Measurements from ENCODE around the gene DCPS. TPM values are rescaled to one million over a fixed set of nuclear protein-coding genes. Genes with fewer than 3 reads are reported as not detected.
"Not testable (repeated sequence)": the region's sequence is repeated elsewhere in the genome, so short reads cannot be mapped to it uniquely, and the experiment has no call there.

DCPS gene
- total RNA-seq, 1 donor from 2014 or later, result 42.1 TPM

- Mint-ChIP-seq H3K27me3 (ENCODE audit: low read depth) (no peaks in the 10 kb centered on the region), H3K9me3 (no peaks in the 10 kb centered on the region), H3K27ac (peak overlapping the region; percentile 46), H3K36me3 (ENCODE audit: low read depth) (peaks cover 21% of the 10 kb centered on the region), H3K4me3 (ENCODE audit: low read depth) (peak overlapping the region; percentile 81), H3K4me1 (ENCODE audit: low read depth) (peaks cover 29% of the 10 kb centered on the region)
- intact Hi-C loops (cut with micrococcal nuclease), result loop anchor here (1.0 to 2.0 kb wide), 2 partner anchors 65 to 71 kb away; no protein-coding TSS in a partner anchor
- DNase-seq (ENCODE audit: low spot score), result no peak
Measured at GRCh38 chr11:126355926-126356897, 52.4 kb downstream of the DCPS start.

GRCh38 chr11:126357055-126357962 lies 53.4 kb downstream of the DCPS start:
- peaks cover 26% of the 10 kb centered on the region for H3K4me1 Mint-ChIP-seq (ENCODE audit: low read depth)
- no peaks in the 10 kb centered on the region for H3K27me3 Mint-ChIP-seq (ENCODE audit: low read depth)
- H3K4me3 Mint-ChIP-seq (ENCODE audit: low read depth), result peak overlapping the region; percentile 81
- DNase-seq (ENCODE audit: low spot score), result no peak
- H3K27ac Mint-ChIP-seq, result peak overlapping the region; percentile 35
- peaks cover 19% of the 10 kb centered on the region for H3K36me3 Mint-ChIP-seq (ENCODE audit: low read depth)
- intact Hi-C loops (cut with micrococcal nuclease), result no loop called here
- no peaks in the 10 kb centered on the region for H3K9me3 Mint-ChIP-seq

- Mint-ChIP-seq H3K36me3 (ENCODE audit: low read depth) (peaks cover 10% of the 10 kb centered on the region), H3K4me1 (ENCODE audit: low read depth) (peaks cover 17% of the 10 kb centered on the region), H3K27ac (no peak overlapping the region), H3K4me3 (ENCODE audit: low read depth) (no peak overlapping the region), H3K9me3 (no peaks in the 10 kb centered on the region), H3K27me3 (ENCODE audit: low read depth) (no peaks in the 10 kb centered on the region)
- no peak for DNase-seq (ENCODE audit: low spot score)
- intact Hi-C loops (cut with micrococcal nuclease), result no loop called here
Measured at GRCh38 chr11:126357969-126358762, 54.3 kb downstream of the DCPS start.

GRCh38 chr11:126358763-126359160 lies 54.9 kb downstream of the DCPS start:
- peaks cover 11% of the 10 kb centered on the region for H3K4me1 Mint-ChIP-seq (ENCODE audit: low read depth)
- H3K4me3 Mint-ChIP-seq (ENCODE audit: low read depth), result no peak overlapping the region
- H3K27ac Mint-ChIP-seq, result no peak overlapping the region
- no peaks in the 10 kb centered on the region for H3K9me3 Mint-ChIP-seq
- intact Hi-C loops (cut with micrococcal nuclease), result no loop called here
- DNase-seq (ENCODE audit: low spot score), result no peak
- H3K36me3 Mint-ChIP-seq (ENCODE audit: low read depth), result peaks cover 6% of the 10 kb centered on the region
- H3K27me3 Mint-ChIP-seq (ENCODE audit: low read depth), result no peaks in the 10 kb centered on the region

- H3K4me3 Mint-ChIP-seq (ENCODE audit: low read depth), result no peak overlapping the region
- no peaks in the 10 kb centered on the region for H3K9me3 Mint-ChIP-seq
- H3K4me1 Mint-ChIP-seq (ENCODE audit: low read depth), result peaks cover 6% of the 10 kb centered on the region
- intact Hi-C loops (cut with micrococcal nuclease), result no loop called here
- no peaks in the 10 kb centered on the region for H3K27me3 Mint-ChIP-seq (ENCODE audit: low read depth)
- peaks cover 4% of the 10 kb centered on the region for H3K36me3 Mint-ChIP-seq (ENCODE audit: low read depth)
- H3K27ac Mint-ChIP-seq, result no peak overlapping the region
- no peak for DNase-seq (ENCODE audit: low spot score)
Measured at GRCh38 chr11:126359431-126360048, 55.7 kb downstream of the DCPS start.

GRCh38 chr11:126360049-126360446 lies 56.2 kb downstream of the DCPS start:
- Mint-ChIP-seq H3K9me3 (no peaks in the 10 kb centered on the region), H3K27me3 (ENCODE audit: low read depth) (no peaks in the 10 kb centered on the region), H3K36me3 (ENCODE audit: low read depth) (no peaks in the 10 kb centered on the region), H3K27ac (no peak overlapping the region), H3K4me3 (ENCODE audit: low read depth) (no peak overlapping the region), H3K4me1 (ENCODE audit: low read depth) (peaks cover 3% of the 10 kb centered on the region)
- intact Hi-C loops (cut with micrococcal nuclease), result no loop called here
- no peak for DNase-seq (ENCODE audit: low spot score)

GRCh38 chr11:126361400-126361799 lies 57.5 kb downstream of the DCPS start:
- Mint-ChIP-seq H3K36me3 (ENCODE audit: low read depth) (no peaks in the 10 kb centered on the region), H3K27me3 (ENCODE audit: low read depth) (no peaks in the 10 kb centered on the region), H3K4me3 (ENCODE audit: low read depth) (no peak overlapping the region), H3K4me1 (ENCODE audit: low read depth) (peaks cover 3% of the 10 kb centered on the region), H3K27ac (no peak overlapping the region), H3K9me3 (no peaks in the 10 kb centered on the region)
- DNase-seq (ENCODE audit: low spot score), result no peak
- intact Hi-C loops (cut with micrococcal nuclease), result no loop called here

- H3K27ac Mint-ChIP-seq, result no peak overlapping the region
Measured at GRCh38 chr11:126362879-126363655, 59.2 kb downstream of the DCPS start.

GRCh38 chr11:126363706-126364248 lies 59.9 kb downstream of the DCPS start:
- Mint-ChIP-seq H3K27me3 (ENCODE audit: low read depth) (no peaks in the 10 kb centered on the region), H3K4me3 (ENCODE audit: low read depth) (no peak overlapping the region), H3K9me3 (no peaks in the 10 kb centered on the region), H3K4me1 (ENCODE audit: low read depth) (peaks cover 4% of the 10 kb centered on the region), H3K27ac (no peak overlapping the region), H3K36me3 (ENCODE audit: low read depth) (no peaks in the 10 kb centered on the region)
- intact Hi-C loops (cut with micrococcal nuclease), result no loop called here
- DNase-seq (ENCODE audit: low spot score), result no peak

More at GRCh38 chr11:126362879-126363655, 59.2 kb downstream of the DCPS start:
- peaks cover 1% of the 10 kb centered on the region for H3K4me1 Mint-ChIP-seq (ENCODE audit: low read depth)
- no peak overlapping the region for H3K4me3 Mint-ChIP-seq (ENCODE audit: low read depth)
- intact Hi-C loops (cut with micrococcal nuclease), result no loop called here
- no peaks in the 10 kb centered on the region for H3K27me3 Mint-ChIP-seq (ENCODE audit: low read depth)
- H3K36me3 Mint-ChIP-seq (ENCODE audit: low read depth), result no peaks in the 10 kb centered on the region
- DNase-seq (ENCODE audit: low spot score), result no peak
- H3K9me3 Mint-ChIP-seq, result no peaks in the 10 kb centered on the region

- H3K4me1 Mint-ChIP-seq (ENCODE audit: low read depth); DNase-seq (ENCODE audit: low spot score); H3K36me3 Mint-ChIP-seq (ENCODE audit: low read depth); intact Hi-C loops (cut with micrococcal nuclease); H3K4me3 Mint-ChIP-seq (ENCODE audit: low read depth); H3K27me3 Mint-ChIP-seq (ENCODE audit: low read depth); H3K27ac Mint-ChIP-seq; H3K9me3 Mint-ChIP-seq: not testable (repeated sequence)
Measured at GRCh38 chr11:126364735-126365134, 60.9 kb downstream of the DCPS start.

- H3K4me1 Mint-ChIP-seq (ENCODE audit: low read depth); H3K36me3 Mint-ChIP-seq (ENCODE audit: low read depth); H3K4me3 Mint-ChIP-seq (ENCODE audit: low read depth); H3K27ac Mint-ChIP-seq; DNase-seq (ENCODE audit: low spot score); H3K9me3 Mint-ChIP-seq; H3K27me3 Mint-ChIP-seq (ENCODE audit: low read depth); intact Hi-C loops (cut with micrococcal nuclease): not testable (repeated sequence)
Measured at GRCh38 chr11:126365508-126365907, 61.6 kb downstream of the DCPS start.

Data from activated T-helper 2 cell treated with anti-CD3 and anti-CD28 coated beads, Interferon-gamma antibody, Interleukin-2, Interleukin-4, amounts not matched to agents 10 μg/mL and 5 μg/mL and 100 μg/mL, durations not matched to agents 14 hours and 24 hours and 36 hours (primary cell).